GM19023 (cell line): ENCODE measurements around the gene FAM131B.
"Not testable (repeated sequence)": the region's sequence is repeated elsewhere in the genome, so short reads cannot be mapped to it uniquely, and the experiment has no call there.

Experiments used
- ATAC-seq: cut with Tn5 transposase; IDR thresholded peaks from one replicate; pipeline ENCODE4 v1.9.1; 2021; ENCODE audit warnings: mild to moderate bottlenecking, moderate library complexity; ENCODE audit not compliant: unreplicated experiment

FAM131B gene

GRCh38 chr7:143395187-143396149, 33.0 kb upstream of the FAM131B start:
- no peak for ATAC-seq

GRCh38 chr7:143394777-143395176, 32.3 kb upstream of the FAM131B start:
- ATAC-seq = no peak

- ATAC-seq = no peak
Observed at GRCh38 chr7:143394068-143394467, 31.6 kb upstream of the FAM131B start.

GRCh38 chr7:143393267-143394041, 30.9 kb upstream of the FAM131B start:
- no peak for ATAC-seq

- ATAC-seq = no peak
Observed at GRCh38 chr7:143392875-143393266, 30.4 kb upstream of the FAM131B start.

GRCh38 chr7:143392427-143392826, 29.9 kb upstream of the FAM131B start:
- ATAC-seq = not testable (repeated sequence)

GRCh38 chr7:143391462-143392404, 29.2 kb upstream of the FAM131B start:
- no peak for ATAC-seq

GRCh38 chr7:143390773-143391317, 28.3 kb upstream of the FAM131B start:
- no peak for ATAC-seq

- no peak for ATAC-seq
Observed at GRCh38 chr7:143390104-143390772, 27.7 kb upstream of the FAM131B start.

GRCh38 chr7:143389316-143390103, 27.0 kb upstream of the FAM131B start:
- ATAC-seq = no peak

- ATAC-seq = no peak
Observed at GRCh38 chr7:143388491-143389101, 26.1 kb upstream of the FAM131B start.

- no peak for ATAC-seq
Observed at GRCh38 chr7:143388051-143388450, 25.5 kb upstream of the FAM131B start.

GRCh38 chr7:143387156-143387975, 24.9 kb upstream of the FAM131B start:
- no peak for ATAC-seq

- ATAC-seq = no peak
Observed at GRCh38 chr7:143385891-143386781, 23.6 kb upstream of the FAM131B start.

GRCh38 chr7:143384661-143385631, 22.4 kb upstream of the FAM131B start:
- ATAC-seq = no peak

- ATAC-seq = no peak
Observed at GRCh38 chr7:143384148-143384547, 21.6 kb upstream of the FAM131B start.
